GM23338 (cell line): ENCODE data around the gene LYSMD4.

Source experiments
- EZH2 ChIP-seq: fragments of 200-600 bp; sonication (generic); IDR thresholded peaks from one replicate; pipeline ENCODE4 v1.8.0; 2017; ENCODE audit warnings: antibody characterized with exemption, mild to moderate bottlenecking, low read depth; ENCODE audit not compliant: unreplicated experiment
- POLR2AphosphoS5 ChIP-seq: IDR thresholded peaks from 2 replicates; pipeline ENCODE4 v1.6.1; 2016; ENCODE audit warnings: antibody characterized with exemption, low read depth

- TF ChIP-seq POLR2AphosphoS5, result no peak
- TF ChIP-seq EZH2, result no peak
Measured at GRCh38 chr15:99777144-99777543, 43.9 kb upstream of the LYSMD4 start.
